Progenitor cell of endocrine pancreas (in vitro differentiated cells): ENCODE data around the gene TRPC4AP. TPM values are rescaled to one million over a fixed set of nuclear protein-coding genes. Genes with fewer than 3 reads are reported as not detected.

ENCODE experiments used
- DNase-seq: peaks from one replicate; pipeline ENCODE4 v3.0.0; 2021; ENCODE audit warnings: low spot score; ENCODE audit not compliant: unreplicated experiment
- H3K27ac Mint-ChIP-seq: 2 replicates; pipeline ENCODE4 v1.8.0; 2021; ENCODE audit warnings: mild to moderate bottlenecking, moderate library complexity, mixed read lengths
- H3K27me3 Mint-ChIP-seq: 2 replicates; pipeline ENCODE4 v1.8.0; 2021; ENCODE audit warnings: mixed read lengths
- H3K36me3 Mint-ChIP-seq: 2 replicates; pipeline ENCODE4 v1.8.0; 2022; ENCODE audit warnings: mixed read lengths; ENCODE audit not compliant: insufficient read depth
- H3K4me1 Mint-ChIP-seq: 2 replicates; pipeline ENCODE4 v1.8.0; 2021; ENCODE audit warnings: low read depth, mixed read lengths
- H3K4me3 Mint-ChIP-seq: 2 replicates; pipeline ENCODE4 v1.8.0; 2021; ENCODE audit warnings: low read depth, mild to moderate bottlenecking, moderate library complexity, mixed read lengths
- H3K9me3 Mint-ChIP-seq: 2 replicates; pipeline ENCODE4 v1.8.0; 2021; ENCODE audit warnings: low read depth, mixed read lengths
- CTCF ChIP-seq: fragments of 200-600 bp; sonication (generic); IDR thresholded peaks from one replicate; pipeline ENCODE4 v1.5.0; 2021; ENCODE audit warnings: antibody characterized with exemption, mild to moderate bottlenecking; ENCODE audit not compliant: unreplicated experiment
- total RNA-seq: library from RNA; stranded (reverse); gene quantifications from 2 replicates; pipeline ENCODE4 v1.2.1, GENCODE V29; 2021

The TRPC4AP gene
- total RNA-seq, 1 donor from 2014 or later, result 122 TPM

- Mint-ChIP-seq H3K27ac (no peak overlapping the region), H3K27me3 (peaks cover 33% of the 10 kb centered on the region), H3K36me3 (no peaks in the 10 kb centered on the region), H3K9me3 (no peaks in the 10 kb centered on the region), H3K4me3 (no peak overlapping the region), H3K4me1 (peaks cover 17% of the 10 kb centered on the region)
- no peak for DNase-seq
- no peak for TF ChIP-seq CTCF
Observed at GRCh38 chr20:34982270-34983088, 110.1 kb downstream of the TRPC4AP start.

- Mint-ChIP-seq H3K27ac (no peak overlapping the region), H3K9me3 (no peaks in the 10 kb centered on the region), H3K4me1 (peaks cover 10% of the 10 kb centered on the region), H3K27me3 (peaks cover 37% of the 10 kb centered on the region), H3K4me3 (no peak overlapping the region), H3K36me3 (no peaks in the 10 kb centered on the region)
- no peak for DNase-seq
- no peak for TF ChIP-seq CTCF
Observed at GRCh38 chr20:34980543-34981233, 111.9 kb downstream of the TRPC4AP start.

GRCh38 chr20:34979366-34980153 is 113.0 kb downstream of the TRPC4AP start:
- no peak for DNase-seq
- peaks cover 32% of the 10 kb centered on the region for H3K27me3 Mint-ChIP-seq
- H3K4me3 Mint-ChIP-seq, result no peak overlapping the region
- no peaks in the 10 kb centered on the region for H3K36me3 Mint-ChIP-seq
- no peak for TF ChIP-seq CTCF
- no peaks in the 10 kb centered on the region for H3K9me3 Mint-ChIP-seq
- H3K27ac Mint-ChIP-seq, result no peak overlapping the region
- peaks cover 7% of the 10 kb centered on the region for H3K4me1 Mint-ChIP-seq

- Mint-ChIP-seq H3K36me3 (no peaks in the 10 kb centered on the region), H3K27ac (no peak overlapping the region), H3K4me1 (peaks cover under 1% of the 10 kb centered on the region), H3K27me3 (peaks cover 27% of the 10 kb centered on the region), H3K4me3 (no peak overlapping the region), H3K9me3 (no peaks in the 10 kb centered on the region)
- DNase-seq, result no peak
- TF ChIP-seq CTCF, result no peak
Observed at GRCh38 chr20:34978092-34978744, 114.4 kb downstream of the TRPC4AP start.
